ENCODE data around the gene SPINK2. TPM values are rescaled to one million over a fixed set of nuclear protein-coding genes. Genes with fewer than 3 reads are reported as not detected.

Gene SPINK2
- total and polyA plus RNA-seq, 2 of the 4 experiments (the other 2 are of a cell fraction) = not detected

DNA sequence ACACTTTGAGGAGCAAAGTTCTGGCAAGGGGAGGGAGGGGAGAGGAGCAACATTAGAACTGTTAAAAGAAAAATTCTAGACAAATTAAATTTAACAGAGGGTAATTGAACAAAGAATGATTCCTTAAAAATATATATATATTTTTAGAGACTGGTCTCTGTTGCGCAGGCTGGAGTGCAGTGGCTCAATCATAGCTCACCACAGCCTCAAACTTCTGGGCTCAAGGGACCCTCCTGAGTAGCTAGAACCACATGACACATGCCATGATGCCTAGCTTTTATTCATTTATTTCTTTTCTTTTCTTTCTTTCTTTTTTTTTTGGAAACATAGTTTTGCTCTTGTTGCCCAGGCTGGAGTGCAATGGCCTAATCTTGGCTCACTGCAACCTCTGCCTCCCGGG is 19.1 kb upstream of the SPINK2 start:
- ChIA-PET POLR2A (ENCODE audit: unreplicated experiment) (no interaction called here), CTCF (interaction anchor here (0.6 kb wide), 5 partner anchors 11 to 438 kb away, joined by 3 to 8 read pairs (median 4); no protein-coding TSS in a partner anchor)
- Histone ChIP-seq H2BK20ac (ENCODE audit: low read depth, low read length) (no peak overlapping the region), H3K9ac (ENCODE audit: low read depth, low read length) (no peak overlapping the region), H3K9me1 (ENCODE audit: insufficient read depth, low read length) (no peaks in the 10 kb centered on the region), H3K4me2 (ENCODE audit: low read depth, low read length) (no peak overlapping the region), H4K91ac (ENCODE audit: insufficient read depth, low read depth, low read length) (no peak overlapping the region), H2AK5ac (ENCODE audit: low read depth, low read length) (no peak overlapping the region), H3K79me1 (ENCODE audit: low read depth in 1 of 2, low read length in 2 of 2) (no peaks in the 10 kb centered on the region), H3K23ac (ENCODE audit: low read depth, low read length) (no peak overlapping the region), H3K4me1 (ENCODE audit: control insufficient read depth, insufficient read depth, low read length) (no peaks in the 10 kb centered on the region), H3K4ac (ENCODE audit: low read depth, low read length) (no peak overlapping the region), H3K36me3 (ENCODE audit: control insufficient read depth, insufficient read depth, low read length) (no peaks in the 10 kb centered on the region), H3K18ac (ENCODE audit: low read depth, low read length) (no peak overlapping the region), H3K27ac (ENCODE audit: insufficient read depth, low read length) (no peak overlapping the region), H2BK120ac (ENCODE audit: low read depth, low read length) (no peak overlapping the region), H2BK5ac (ENCODE audit: low read depth, low read length, poor library complexity, severe bottlenecking) (no peak overlapping the region), H3K14ac (replicated peaks; ENCODE audit: low read depth, low read length) (no peak overlapping the region), H4K20me1 (ENCODE audit: insufficient read depth, low read length) (no peaks in the 10 kb centered on the region), H3K27me3 (ENCODE audit: control insufficient read depth, insufficient read depth, low read length) (no peaks in the 10 kb centered on the region), H3K9me3 (ENCODE audit: control insufficient read depth, insufficient read depth, low read length) (no peaks in the 10 kb centered on the region), H2BK15ac (ENCODE audit: low read depth, low read length) (no peak overlapping the region), H2AFZ (replicated peaks; ENCODE audit: low read length, poor library complexity) (no peak overlapping the region), H2AK9ac (replicated peaks; ENCODE audit: low read depth, low read length, poor library complexity) (no peak overlapping the region), H4K5ac (ENCODE audit: low read depth, low read length) (no peak overlapping the region), H4K8ac (ENCODE audit: low read depth in 2 of 2, low read length in 2 of 2) (no peak overlapping the region), H3K4me3 (ENCODE audit: insufficient read depth, low read depth, low read length) (no peak overlapping the region), H3K56ac (ENCODE audit: extremely low read depth, insufficient read depth, low read length) (no peak overlapping the region)
- no CpG with 5 or more reads among the region's 2 CpGs for WGBS, 2 experiments (ENCODE audit: extremely low coverage in 2 of 2, insufficient read length in 1 of 2)
- DNase-seq (no peak), ATAC-seq (ENCODE audit: low read depth) (no peak)
- intact Hi-C loops (cut with micrococcal nuclease) (no loop called here), dilution Hi-C loops (cut with HindIII; ENCODE audit: low sequenced_read_pairs, unreplicated experiment) (no loop called here), in situ Hi-C loops (cut with MboI; ENCODE audit: low sequenced_read_pairs) (loop anchor here (25.0 kb wide), 2 partner anchors 428 to 528 kb away; no protein-coding TSS in a partner anchor)
- BruUV-seq (replicated peaks) = no TSS peak
- no peak for TF ChIP-seq CEBPB (IDR thresholded peaks at IDR 0.05; ENCODE audit: low read depth, low read length)
- TF ChIP-seq MAZ (IDR thresholded peaks at IDR 0.05; ENCODE audit: borderline replicate concordance, low read depth, low read length) = no peak
- no peak for TF ChIP-seq BHLHE40 (IDR thresholded peaks at IDR 0.05; ENCODE audit: low read depth, low read length)
- no peak for TF ChIP-seq MXI1 (IDR thresholded peaks at IDR 0.05; ENCODE audit: borderline replicate concordance, low read depth, low read length)
- TF ChIP-seq, protein P1, sequence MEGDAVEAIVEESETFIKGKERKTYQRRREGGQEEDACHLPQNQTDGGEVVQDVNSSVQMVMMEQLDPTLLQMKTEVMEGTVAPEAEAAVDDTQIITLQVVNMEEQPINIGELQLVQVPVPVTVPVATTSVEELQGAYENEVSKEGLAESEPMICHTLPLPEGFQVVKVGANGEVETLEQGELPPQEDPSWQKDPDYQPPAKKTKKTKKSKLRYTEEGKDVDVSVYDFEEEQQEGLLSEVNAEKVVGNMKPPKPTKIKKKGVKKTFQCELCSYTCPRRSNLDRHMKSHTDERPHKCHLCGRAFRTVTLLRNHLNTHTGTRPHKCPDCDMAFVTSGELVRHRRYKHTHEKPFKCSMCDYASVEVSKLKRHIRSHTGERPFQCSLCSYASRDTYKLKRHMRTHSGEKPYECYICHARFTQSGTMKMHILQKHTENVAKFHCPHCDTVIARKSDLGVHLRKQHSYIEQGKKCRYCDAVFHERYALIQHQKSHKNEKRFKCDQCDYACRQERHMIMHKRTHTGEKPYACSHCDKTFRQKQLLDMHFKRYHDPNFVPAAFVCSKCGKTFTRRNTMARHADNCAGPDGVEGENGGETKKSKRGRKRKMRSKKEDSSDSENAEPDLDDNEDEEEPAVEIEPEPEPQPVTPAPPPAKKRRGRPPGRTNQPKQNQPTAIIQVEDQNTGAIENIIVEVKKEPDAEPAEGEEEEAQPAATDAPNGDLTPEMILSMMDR (conservative IDR thresholded peaks at IDR 0.05; ENCODE audit: low read depth, low read length) = no peak
- no peak for TF ChIP-seq CHD1 (IDR thresholded peaks at IDR 0.05; ENCODE audit: low read depth, low read length)
- TF ChIP-seq MAFK (IDR thresholded peaks at IDR 0.05; ENCODE audit: low read depth, low read length) = no peak
- TF ChIP-seq RAD21 (IDR thresholded peaks at IDR 0.05; ENCODE audit: low read length) = no peak
- no peak for TF ChIP-seq RFX5 (IDR thresholded peaks at IDR 0.05; ENCODE audit: low read depth, low read length)
- TF ChIP-seq, protein P2, sequence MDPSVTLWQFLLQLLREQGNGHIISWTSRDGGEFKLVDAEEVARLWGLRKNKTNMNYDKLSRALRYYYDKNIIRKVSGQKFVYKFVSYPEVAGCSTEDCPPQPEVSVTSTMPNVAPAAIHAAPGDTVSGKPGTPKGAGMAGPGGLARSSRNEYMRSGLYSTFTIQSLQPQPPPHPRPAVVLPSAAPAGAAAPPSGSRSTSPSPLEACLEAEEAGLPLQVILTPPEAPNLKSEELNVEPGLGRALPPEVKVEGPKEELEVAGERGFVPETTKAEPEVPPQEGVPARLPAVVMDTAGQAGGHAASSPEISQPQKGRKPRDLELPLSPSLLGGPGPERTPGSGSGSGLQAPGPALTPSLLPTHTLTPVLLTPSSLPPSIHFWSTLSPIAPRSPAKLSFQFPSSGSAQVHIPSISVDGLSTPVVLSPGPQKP (IDR thresholded peaks at IDR 0.05; ENCODE audit: borderline replicate concordance, low read depth, low read length) = no peak
- TF ChIP-seq, protein P3, sequence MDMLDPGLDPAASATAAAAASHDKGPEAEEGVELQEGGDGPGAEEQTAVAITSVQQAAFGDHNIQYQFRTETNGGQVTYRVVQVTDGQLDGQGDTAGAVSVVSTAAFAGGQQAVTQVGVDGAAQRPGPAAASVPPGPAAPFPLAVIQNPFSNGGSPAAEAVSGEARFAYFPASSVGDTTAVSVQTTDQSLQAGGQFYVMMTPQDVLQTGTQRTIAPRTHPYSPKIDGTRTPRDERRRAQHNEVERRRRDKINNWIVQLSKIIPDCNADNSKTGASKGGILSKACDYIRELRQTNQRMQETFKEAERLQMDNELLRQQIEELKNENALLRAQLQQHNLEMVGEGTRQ (IDR thresholded peaks at IDR 0.05; ENCODE audit: low read depth, low read length) = no peak
- no peak for TF ChIP-seq NFE2L2 (IDR thresholded peaks at IDR 0.05; ENCODE audit: low read depth, low read length)
- TF ChIP-seq POLR2A (IDR thresholded peaks at IDR 0.05; ENCODE audit: low read depth, low read length) = no peak
- no peak for TF ChIP-seq SMC3 (IDR thresholded peaks at IDR 0.05; ENCODE audit: low read depth, low read length)
- no peak for TF ChIP-seq FOS (IDR thresholded peaks at IDR 0.05; ENCODE audit: low read depth, low read length)
- TF ChIP-seq RCOR1 (IDR thresholded peaks at IDR 0.05; ENCODE audit: insufficient replicate concordance, low read length) = no peak
